DMS153 treated with DMSO at 0.1 percent for 48 hours (cell line): ENCODE results near the gene A4GNT.

Experiments
- DNase-seq: peaks from one replicate; lab custom pipeline; 2025; ENCODE audit not compliant: unreplicated experiment; lab: John Stamatoyannopoulos, UW

A4GNT gene

DNA sequence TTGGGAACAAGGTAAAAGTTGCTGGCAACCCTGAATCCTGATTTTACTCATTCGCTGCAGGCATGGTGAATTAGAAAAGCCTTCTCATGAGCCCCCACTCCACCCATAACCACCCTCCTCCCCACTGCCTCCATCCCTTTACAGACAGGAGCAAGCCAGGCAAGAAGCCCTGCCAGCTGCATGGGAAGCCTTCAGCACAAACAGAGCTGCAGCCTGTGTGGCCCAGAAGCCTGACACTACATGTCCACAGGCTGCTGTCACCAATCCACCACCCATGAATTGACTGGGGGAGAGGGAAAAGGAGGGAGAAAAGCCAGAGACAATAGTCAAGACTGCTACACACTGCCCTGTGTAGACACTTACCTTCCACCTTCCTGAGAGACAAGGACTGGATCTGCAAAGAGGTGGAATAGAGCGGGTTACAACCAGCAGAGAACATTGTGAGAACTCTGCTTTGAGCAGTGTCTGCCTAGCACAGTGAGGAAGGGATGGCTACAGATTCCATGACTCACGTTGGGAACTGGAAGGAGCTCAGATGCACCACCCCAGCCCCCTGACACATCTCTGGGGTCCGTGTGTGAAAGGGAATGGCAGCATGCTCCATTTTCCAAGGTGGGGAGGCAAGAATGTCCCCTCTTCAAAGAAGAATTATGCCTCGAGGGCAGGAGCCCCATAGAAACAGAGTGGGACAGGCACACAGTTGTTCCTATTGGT, 50.7 kb downstream of the A4GNT start:
- no peak for DNase-seq

- no peak for DNase-seq
Observed at GRCh38 chr3:138079901-138080300, 52.3 kb downstream of the A4GNT start.

- DNase-seq: no peak
Observed at GRCh38 chr3:138078901-138079344, 53.3 kb downstream of the A4GNT start.

DNA sequence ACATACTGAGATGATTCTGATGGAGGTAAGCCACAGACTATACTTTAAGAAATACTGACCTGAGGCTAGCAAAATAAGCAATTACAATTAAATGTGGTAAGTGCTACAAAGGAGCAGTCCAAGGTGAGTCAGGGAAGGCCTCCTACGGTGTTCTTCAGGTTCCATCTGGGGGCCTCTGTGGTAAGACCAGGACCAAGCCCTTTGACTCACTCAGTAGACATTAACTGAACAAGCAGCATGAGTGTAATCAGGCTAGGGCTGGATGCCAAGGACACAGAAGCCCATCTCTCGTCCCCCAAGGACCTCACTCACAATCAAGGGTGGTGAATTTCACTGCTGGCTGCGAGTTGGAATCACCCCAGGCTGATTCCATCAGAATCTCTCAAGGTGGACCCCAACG, 54.1 kb downstream of the A4GNT start:
- no peak for DNase-seq
